Medulla oblongata (tissue), 1 donor: ENCODE data around the gene KCNJ11.
"Not testable (repeated sequence)": the region's sequence is repeated elsewhere in the genome, so short reads cannot be mapped to it uniquely, and the experiment has no call there.

Experiments
- DNase-seq: peaks from one replicate; pipeline ENCODE4 v3.0.0-alpha.2; 2015; ENCODE audit errors: extremely low spot score

Gene KCNJ11

DNA sequence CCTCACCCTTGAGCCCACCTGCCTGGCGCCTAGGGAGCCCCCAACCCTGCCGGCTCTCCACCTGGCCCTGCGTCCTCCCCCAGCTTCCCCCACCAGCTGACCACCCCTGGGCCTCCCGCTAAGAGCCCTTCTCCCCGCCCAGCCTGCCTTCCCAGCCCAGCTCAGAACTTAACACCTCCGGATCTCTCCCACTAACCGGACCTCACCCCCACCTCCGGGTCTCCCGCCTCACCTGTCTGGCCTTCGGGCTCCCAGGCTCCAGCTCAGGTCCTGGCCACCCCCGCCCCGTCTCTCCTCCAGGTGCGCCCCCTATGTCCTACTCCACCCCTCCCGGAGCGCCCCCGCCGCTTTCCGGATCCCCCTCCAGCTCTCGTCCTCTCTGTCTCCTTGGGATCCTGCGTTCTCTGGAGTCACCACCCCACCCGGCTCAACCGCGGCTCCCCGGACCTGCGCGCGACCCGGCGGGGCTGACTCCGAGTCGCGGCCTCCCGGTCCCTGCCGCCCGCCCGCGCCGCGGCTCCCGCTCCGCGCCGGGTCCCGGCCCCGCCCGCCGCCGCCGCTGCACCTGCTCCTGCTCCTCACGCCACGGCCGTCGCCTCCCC is at the start of gene KCNJ11:
Gene KCNJ11, minus strand, starts transcription at position 51 of the 602 bp plus-strand sequence. CDS start 568 bp downstream, outside the sequence.
- no peak for DNase-seq

DNA sequence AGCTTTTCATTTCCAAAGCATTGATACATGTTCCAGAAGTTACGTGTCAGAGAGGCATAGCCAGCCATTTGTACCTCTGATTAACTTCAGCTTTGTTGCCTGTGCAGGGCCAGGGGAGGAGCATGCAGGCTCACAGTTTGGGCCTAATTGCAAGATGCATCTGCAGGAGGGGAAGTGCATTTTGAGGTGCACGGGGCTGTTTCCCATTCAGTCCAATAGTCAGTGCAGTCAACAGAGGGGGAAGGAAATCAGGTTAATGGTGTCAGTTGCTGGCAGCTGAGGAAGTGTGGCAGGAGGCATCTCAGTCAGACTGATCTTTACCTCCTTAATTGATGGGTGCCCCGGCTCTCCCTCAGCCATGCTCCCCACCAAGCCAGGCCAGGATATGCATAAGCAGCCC is 48.9 kb upstream of the KCNJ11 start:
- no peak for DNase-seq

DNA sequence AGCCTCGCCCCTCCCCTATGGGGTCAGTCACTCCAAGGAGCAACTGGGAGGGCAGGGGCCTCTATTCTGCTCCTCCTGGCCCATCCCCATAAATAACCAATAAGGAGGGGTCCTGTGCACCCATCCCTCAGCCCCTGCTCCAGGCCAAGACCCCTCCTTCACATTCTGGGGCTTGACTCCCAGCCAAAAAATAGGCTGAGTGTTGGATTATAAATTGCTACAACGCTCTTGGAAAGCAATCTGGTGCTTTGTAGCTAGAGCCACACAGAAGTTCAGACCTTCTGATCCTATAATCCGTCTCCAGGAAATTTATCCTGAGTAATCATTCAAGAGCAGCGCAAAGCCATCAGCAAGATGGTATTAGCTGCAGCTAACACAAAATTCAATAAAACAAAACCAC is 45.6 kb upstream of the KCNJ11 start:
- DNase-seq, result no peak

DNA sequence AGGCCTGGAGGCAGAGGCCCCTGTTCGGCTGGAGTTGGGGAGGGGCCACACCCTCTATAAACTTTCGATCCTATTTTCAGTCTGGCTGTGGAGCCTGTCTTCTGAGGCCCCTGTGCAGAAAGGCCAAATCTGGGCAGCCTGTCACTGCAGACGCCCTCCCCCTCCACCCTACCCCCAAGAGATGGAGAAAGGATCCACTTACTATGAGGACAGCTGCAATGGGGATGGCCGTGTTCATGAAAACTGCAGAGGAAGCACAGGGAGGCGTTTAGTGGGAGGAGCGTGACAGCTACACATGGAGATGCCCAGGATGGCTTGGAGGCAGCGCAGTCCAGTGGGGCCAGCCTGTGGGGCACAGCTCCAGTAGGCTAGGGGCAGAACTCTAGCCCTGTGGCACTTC is 43.5 kb upstream of the KCNJ11 start:
- no peak for DNase-seq

DNA sequence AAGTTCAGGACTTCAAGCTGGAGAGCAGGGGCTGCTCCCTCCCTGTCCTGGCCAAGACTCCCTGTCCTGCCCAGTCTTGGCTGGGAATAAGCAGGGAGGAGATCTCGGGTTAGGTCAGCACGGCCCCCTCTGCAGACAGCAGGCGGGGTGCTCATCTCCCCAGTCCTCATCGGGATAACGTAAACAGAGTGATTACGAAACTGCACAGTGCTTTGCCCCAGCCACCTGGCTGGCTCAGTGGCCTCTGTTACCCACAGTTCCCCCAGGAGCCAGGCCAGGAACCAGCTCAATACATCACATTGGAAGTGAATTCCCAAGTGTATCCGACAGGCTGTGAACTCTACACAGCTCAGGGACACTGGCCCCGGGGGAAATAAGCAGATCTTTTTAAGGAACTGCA is 42.7 kb upstream of the KCNJ11 start:
- DNase-seq, result no peak

DNA sequence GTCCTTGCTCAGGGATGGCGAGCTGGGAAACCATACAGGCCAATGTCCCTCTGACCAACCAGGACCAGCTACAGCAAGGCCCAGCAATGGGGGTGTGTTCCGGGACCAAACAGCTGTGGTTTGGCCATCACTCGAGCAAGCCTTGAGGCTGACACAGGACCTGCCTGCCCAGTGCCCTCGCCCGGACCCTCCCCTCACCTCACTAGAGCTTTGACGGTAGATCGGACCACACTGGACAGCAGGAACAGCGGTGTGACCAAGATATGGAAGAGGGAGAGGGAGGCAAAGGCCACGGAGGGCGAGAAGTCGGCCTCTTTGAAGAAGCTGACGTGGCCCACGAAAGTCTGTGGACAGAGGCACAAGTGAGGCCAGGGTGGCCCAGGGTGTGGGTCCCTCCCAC is 42.2 kb upstream of the KCNJ11 start:
- no peak for DNase-seq

DNA sequence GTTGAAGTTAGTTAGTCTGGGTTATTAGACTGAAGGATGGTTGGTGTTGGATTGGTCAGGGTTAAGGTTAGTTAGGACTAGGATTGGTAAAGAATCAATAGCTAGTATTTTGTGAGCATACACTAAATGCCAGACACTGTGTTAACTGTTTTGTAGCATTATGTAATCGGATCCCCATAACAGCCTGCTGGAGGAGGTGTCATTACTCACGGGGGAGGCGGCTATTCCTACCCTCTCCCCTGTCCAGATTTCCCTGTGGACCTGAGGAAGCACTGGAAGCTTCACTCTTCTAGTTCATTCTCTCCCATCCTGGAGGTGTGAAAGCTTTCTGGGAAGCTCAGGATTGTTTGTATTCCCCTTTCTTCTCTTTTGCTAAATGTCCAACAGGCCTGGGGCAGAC is 40.5 kb upstream of the KCNJ11 start:
- no peak for DNase-seq

DNA sequence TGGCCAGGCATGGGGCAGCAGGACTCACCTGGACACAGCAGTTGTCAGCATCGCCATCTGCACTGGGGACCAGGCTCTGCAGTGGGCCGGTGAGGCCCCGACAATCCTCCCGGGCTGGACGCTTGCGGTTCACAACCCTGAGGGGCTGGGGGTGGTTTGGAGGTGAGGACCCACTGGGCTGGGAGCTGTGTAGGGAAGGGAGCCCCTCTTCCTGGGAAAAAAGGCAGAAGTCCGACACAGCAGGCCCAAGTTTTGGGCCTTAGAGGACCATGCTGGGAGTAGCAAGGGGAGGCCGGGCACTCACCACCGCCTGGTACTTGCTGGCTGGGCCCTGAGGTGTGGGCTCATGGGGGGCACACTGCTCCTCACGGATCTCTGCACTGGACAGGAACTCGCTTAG is 39.8 kb upstream of the KCNJ11 start:
- no peak for DNase-seq

DNA sequence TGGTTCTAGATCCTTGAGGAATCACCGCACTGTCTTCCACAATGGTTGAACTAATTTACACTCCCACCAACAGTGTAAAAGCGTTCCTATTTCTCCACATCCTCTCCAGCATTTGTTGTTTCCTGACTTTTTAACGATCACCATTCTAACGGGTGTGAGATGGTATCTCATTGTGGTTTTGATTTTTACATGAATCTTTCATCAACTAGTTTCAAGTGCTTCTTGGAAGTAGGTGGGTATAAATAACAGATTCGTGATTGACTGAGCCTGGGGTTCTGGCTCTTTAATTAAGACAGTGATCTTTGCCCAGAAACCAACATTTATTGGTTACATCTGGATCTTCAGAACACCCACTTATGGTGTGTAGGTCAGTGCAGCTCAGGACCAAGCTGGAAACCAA is 37.8 kb upstream of the KCNJ11 start:
- DNase-seq, result not testable (repeated sequence)

DNA sequence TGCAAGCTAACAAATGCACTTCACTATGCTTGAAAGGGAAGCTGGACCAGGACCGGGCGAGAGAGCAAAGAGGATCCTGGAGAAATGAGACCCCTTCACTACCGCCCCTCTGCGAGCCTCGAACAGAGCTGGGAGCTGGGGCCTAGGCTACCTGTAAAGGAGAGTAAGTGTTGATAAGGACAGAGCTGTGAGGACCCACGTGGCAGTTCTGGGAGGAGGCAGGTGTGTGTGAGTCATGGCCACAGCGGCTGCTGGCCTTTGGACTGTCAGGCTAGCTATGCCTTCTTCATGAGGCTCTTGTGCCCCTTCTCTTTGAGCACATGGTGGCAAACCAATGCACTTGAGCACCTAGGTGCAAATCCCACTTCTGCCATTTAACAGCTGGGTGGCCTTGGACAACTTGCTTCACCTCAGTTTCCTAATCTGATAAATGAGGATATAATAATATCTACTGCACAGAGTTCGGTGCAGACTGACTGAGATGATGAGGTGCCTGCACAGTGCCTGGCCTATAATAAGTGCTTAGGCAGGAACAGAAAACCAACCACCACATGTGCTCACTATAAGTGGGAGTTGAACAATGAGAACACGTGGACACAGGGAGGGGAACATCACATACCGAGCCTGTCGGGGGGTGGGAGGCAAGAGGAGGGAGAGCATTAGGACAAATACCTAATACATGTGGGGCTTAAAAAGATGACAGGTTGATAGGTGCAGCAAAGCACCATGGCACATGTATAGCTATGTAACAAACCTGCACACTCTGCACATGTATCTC is 35.3 kb upstream of the KCNJ11 start:
- no peak for DNase-seq

DNA sequence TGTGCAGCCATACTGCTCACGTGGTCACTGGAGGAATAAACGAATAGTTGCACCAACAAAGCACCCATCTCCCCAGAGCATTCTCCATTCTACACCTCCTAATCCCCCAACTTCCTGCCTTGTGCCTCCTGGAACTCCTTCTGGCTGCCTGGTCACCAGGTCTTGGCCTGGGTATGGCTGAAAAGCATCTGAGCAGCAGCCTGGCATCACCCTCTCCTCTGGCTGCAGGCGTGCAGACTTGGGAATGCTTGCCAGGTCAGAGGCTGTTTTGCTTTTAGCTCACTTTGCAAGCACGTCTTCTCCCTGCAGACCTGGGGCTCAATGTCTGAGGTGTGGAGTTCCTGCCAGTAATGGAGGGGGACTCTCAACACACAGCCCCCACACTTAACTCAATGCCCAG is 33.3 kb upstream of the KCNJ11 start:
- no peak for DNase-seq

DNA sequence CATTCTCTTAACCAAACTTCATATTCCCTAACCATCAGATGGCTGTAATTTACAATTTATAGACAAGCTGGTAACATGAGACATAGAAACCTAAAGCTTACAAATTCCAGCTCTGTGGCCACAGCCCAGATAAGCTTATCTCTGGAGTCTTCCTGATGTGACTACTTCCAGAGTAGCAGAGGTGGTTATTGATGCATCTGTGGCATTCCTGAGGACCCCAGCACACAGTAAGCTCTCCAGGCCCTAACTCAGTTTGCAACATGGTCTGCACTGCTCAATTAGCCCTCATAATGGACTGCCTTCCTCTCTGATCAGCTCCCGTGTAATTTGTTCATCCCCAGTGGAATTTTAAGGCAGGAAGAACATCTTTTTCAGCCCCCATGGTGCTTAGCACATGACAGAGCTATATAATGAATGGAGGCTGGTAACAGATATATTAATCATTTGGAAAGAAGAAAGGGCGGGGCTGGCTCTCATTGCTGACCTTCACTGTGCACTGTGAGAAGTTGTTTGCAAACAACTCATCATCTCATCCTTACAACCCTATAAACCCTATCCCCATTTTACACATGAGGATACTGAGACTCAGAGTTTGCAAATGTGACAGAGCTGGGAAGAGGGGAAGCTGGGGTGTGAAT is 30.1 kb upstream of the KCNJ11 start:
- no peak for DNase-seq

DNA sequence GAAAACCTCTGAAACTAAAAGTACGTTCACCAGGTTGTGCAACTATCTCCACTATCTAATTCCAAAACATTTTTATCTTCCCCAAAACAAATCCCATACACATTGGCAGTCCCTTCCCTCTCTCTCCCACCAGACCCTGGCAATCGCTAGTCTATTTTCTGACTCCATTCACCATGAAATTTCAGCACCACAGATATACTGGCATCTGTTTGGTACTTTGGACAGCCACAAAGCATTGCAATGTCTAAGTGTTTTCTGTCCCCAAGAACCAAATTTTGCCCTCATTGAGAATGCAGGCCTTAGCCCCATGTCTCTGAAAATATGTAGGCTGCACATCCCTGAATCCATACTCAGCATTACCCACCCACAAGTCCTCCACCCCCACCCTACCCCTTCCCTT is 28.0 kb upstream of the KCNJ11 start:
- no peak for DNase-seq

DNA sequence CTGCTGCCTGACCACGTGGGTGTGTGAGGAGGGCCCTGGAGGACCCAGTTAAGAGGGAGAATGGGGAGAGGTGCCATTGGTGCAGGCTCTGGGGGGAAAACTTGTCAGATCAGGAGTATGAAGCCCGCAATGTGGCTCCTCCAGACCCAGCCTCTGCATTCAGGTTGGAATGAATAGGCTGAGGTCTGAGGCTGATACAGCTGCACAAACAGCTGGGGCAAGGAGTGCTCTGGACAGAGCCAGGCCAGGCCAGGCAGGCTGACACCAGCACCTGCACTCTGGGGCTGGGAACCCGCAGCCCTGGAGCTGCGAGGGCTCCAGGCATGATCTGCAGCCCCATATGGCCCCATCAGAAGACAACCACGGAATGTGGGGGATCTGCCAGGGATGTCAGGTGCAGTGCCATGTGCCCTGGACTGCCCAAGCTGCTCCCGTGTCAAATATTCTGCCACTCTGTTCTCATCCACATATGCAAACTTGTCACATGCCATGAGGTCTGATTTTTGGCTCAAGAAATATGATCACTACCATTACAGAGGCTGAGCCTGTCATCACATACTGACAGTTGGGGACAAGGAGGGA is 27.2 kb upstream of the KCNJ11 start:
- DNase-seq, result no peak

DNA sequence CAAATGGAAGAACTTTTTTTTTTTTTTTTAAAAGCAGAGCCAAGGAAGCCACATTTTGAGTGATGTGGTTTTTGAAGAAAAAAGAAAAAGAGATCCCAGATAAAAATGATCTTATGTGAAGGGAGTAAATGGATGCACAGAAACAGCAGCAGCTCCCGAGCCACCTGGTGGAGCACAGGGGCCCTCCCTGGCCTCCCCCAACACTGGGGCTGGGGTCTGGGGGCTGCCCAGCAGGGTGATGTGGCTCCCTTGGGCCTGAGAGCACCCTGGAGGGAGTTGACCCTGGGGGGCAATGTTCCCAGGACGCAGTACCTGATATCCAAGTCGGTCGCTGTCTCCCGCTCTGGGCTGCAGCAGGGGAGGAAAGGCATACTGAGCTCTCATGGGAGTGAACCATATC is 26.5 kb upstream of the KCNJ11 start:
- DNase-seq, result no peak

DNA sequence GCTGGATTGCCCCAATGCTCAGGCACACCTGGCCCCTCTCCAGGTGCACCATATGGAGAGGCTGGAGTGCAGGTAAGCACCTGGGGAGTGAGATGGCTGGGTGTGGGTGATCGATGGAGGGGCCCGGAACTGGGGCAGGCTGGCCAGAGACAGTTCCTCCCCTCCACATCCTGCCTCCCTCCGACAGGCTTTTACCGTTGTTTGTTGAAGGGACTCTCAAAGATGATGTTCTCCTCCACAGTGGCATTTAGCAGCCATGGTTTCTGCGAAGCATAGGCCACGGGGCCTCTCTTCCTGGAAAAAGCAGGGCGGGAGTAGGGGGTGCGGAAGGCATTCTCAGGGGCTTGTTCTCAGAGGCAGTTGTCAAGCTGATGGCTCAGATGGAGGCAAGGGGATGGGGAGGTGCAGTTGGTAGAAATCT is 25.9 kb upstream of the KCNJ11 start:
- DNase-seq, result no peak

DNA sequence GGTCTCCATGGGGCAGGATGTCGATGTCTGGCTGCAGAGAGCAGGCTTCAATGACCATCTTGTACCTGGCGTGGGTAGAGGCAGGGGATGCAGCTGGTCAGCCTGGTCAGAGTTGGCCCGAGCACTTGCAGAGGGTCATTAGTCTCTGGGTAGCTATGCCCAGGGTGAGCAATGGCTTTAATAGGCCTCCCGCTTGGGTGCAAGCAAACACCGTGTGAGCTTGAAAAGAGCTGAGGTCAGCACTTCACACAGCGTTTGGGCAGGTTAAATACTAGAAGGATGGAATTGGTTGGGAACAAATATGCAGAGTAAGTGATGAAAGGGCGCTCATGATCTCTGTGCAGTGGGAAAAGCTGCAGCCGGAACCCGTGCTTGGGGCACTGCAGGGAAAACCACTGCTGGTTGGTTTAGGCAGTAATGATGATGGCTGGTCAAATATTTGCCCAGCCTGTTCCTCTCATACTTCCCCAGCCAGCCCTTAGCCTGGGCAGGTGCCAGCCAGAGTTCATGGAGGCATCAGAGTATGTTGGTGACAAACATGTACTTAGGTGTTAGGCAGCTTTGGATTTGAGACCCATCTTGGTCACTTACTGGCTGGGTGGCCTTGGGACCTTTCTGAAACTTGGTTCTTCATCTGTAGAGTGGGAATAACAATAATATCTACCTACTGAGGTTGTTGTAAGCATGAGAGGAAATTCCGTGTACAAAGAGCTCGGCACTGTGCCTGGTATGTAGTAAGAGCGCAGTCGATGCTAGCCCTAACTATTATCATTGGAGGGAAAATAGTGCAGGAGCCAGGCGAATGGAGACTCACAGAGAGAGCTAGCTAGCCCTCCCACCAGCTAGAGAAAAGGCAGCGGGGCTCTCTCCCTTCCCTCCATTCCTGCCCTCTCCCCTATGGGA is 25.2 kb upstream of the KCNJ11 start:
- no peak for DNase-seq

DNA sequence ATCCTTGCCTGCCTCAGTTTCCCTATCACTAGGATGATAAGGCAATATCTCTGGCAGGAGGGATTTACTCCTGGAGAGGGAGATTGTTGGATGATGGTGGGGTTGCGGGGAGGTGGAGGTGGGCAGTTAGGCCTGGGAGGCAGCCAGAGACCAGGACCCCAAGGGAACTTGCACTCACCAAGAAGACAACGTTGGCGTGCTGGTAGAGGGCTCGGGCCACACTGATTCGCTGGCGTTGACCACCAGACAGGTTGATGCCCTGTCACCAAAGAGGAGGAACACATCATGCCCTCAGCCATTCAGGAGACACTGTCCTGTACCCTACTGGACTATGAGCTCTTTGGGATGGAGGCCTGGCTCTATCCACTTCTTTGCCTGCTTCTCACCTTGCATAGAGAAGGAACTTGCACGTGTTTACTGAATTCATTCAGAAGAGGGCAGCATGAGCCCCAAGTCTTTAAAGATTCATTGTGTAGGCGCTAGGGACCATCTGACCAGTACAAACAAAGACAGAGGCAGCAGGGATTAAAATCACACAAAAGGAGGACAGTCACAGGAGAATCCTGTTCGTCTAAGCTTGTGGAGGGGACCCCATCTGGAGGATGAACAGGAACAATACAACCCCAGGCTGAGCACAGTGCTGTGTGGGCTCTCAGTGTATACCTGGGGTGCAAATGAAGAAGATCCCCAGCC is 24.2 kb upstream of the KCNJ11 start:
- DNase-seq, result peak; percentile 17

DNA sequence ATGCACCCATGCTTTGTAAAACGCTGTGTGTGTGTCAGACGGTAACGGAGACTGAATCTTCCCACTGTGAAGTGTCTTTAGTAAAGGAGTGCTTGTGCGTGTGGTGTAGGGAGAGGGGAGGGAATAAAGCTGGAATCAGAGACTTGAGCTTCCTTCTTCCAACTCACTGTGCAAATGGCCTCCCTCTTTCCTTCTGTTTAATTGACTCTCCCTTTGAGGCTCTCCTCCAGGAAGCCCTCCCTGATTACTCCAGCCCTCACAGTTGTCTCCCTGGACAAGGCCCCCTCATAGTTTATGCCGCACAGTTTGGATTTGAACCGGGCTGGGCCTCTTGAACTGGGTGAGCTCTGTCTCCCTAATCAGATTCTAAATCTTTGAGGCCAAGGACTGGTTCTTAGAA is 23.0 kb upstream of the KCNJ11 start:
- no peak for DNase-seq

DNA sequence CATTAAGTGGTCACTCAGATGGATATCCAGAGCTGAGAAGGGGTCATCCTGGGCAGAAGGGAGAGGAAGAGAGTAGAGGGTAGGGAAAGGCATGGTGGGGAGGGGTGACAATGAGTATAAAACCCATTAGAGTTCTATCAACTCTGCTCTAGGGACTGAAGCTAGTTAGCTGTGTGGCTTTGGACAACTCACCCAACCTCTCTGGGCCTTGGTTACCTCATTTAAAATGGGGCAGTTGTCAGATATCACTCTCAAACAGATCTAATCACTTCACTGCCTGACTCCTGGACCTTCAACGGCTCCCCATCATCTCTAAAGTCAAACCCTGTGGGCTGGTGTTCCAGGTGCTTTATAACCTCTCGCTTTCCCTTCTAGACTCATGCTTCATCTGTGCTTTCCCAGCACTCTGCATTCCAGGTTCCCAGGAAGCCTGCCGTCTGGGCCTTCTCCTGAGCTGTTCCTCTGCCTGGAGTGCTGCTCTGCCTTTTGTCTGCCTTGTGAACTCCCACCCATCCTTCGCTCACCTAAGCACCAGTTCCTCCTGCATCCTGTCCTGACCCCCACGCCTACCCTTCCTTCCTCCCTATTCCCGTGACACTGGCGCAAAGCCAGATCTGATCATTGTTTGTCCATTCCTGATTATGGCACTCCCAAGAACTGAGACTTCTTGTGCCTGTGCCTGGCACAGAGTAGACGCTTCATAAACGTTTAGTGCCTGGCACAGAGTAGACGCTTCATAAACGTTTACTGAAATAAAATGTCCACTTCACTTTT is 22.3 kb upstream of the KCNJ11 start:
- no peak for DNase-seq
